ENCODE measurements around the gene DIDO1. TPM values are rescaled to one million over a fixed set of nuclear protein-coding genes. Genes with fewer than 3 reads are reported as not detected.
A peak's percentile ranks its signal among the peaks of the same experiment; 100 is the strongest.

DIDO1 gene
- total and polyA plus RNA-seq, 2 of the 13 experiments (the other 11 are each of a cell fraction or from before 2014, with no cell fraction given) = 75.0 to 75.1 TPM

GRCh38 chr20:62875419-62876361 is 50.6 kb downstream of the DIDO1 start (continued):
- TF ChIP-seq ZNF770 (CRISPR knock-in tag; IDR thresholded peaks at IDR 0.05) (peak; percentile 91), ZNF782 (CRISPR knock-in tag; IDR thresholded peaks at IDR 0.05; ENCODE audit: borderline replicate concordance) (0 out of 2 replicates have a peak, but pooled peaks have one; percentile 57), ZNF761 (CRISPR knock-in tag; conservative IDR thresholded peaks at IDR 0.05) (0 out of 2 replicates have a peak, but pooled peaks have one; percentile 16), JDP2 (CRISPR knock-in tag; IDR thresholded peaks at IDR 0.05; ENCODE audit: borderline replicate concordance) (no peak), GTF2F1 (IDR thresholded peaks at IDR 0.05; ENCODE audit: low read length) (peak; percentile 20; the same call in 1 of the 2 replicates), ZNF350 (CRISPR knock-in tag; IDR thresholded peaks at IDR 0.05; ENCODE audit: borderline replicate concordance, low read depth) (peak; percentile 58), ISX (CRISPR knock-in tag; conservative IDR thresholded peaks at IDR 0.05) (no peak), SIN3A (IDR thresholded peaks at IDR 0.05; ENCODE audit: borderline replicate concordance, low read depth, low read length) (peak; percentile 57; the same call in 1 of the 2 replicates), RFXAP (CRISPR knock-in tag; IDR thresholded peaks at IDR 0.05; ENCODE audit: borderline replicate concordance) (peak; percentile 72; the same call in 1 of the 2 replicates), ZNF101 (CRISPR knock-in tag; IDR thresholded peaks at IDR 0.05; ENCODE audit: borderline replicate concordance, low read depth) (no peak), MXD1 (CRISPR knock-in tag; IDR thresholded peaks at IDR 0.05) (0 out of 2 replicates have a peak, but pooled peaks have one; percentile 41), GATAD1 (CRISPR knock-in tag; IDR thresholded peaks at IDR 0.05) (peak; percentile 66; the same call in 1 of the 2 replicates), ZNF263 (CRISPR knock-in tag; IDR thresholded peaks at IDR 0.05) (0 out of 2 replicates have a peak, but pooled peaks have one; percentile 22), NCOA1 (CRISPR knock-in tag; IDR thresholded peaks at IDR 0.05) (no peak)
- TF ChIP-seq, protein P1, sequence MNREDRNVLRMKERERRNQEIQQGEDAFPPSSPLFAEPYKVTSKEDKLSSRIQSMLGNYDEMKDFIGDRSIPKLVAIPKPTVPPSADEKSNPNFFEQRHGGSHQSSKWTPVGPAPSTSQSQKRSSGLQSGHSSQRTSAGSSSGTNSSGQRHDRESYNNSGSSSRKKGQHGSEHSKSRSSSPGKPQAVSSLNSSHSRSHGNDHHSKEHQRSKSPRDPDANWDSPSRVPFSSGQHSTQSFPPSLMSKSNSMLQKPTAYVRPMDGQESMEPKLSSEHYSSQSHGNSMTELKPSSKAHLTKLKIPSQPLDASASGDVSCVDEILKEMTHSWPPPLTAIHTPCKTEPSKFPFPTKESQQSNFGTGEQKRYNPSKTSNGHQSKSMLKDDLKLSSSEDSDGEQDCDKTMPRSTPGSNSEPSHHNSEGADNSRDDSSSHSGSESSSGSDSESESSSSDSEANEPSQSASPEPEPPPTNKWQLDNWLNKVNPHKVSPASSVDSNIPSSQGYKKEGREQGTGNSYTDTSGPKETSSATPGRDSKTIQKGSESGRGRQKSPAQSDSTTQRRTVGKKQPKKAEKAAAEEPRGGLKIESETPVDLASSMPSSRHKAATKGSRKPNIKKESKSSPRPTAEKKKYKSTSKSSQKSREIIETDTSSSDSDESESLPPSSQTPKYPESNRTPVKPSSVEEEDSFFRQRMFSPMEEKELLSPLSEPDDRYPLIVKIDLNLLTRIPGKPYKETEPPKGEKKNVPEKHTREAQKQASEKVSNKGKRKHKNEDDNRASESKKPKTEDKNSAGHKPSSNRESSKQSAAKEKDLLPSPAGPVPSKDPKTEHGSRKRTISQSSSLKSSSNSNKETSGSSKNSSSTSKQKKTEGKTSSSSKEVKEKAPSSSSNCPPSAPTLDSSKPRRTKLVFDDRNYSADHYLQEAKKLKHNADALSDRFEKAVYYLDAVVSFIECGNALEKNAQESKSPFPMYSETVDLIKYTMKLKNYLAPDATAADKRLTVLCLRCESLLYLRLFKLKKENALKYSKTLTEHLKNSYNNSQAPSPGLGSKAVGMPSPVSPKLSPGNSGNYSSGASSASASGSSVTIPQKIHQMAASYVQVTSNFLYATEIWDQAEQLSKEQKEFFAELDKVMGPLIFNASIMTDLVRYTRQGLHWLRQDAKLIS (CRISPR knock-in tag; IDR thresholded peaks at IDR 0.05) = no peak
- TF ChIP-seq, protein P2, sequence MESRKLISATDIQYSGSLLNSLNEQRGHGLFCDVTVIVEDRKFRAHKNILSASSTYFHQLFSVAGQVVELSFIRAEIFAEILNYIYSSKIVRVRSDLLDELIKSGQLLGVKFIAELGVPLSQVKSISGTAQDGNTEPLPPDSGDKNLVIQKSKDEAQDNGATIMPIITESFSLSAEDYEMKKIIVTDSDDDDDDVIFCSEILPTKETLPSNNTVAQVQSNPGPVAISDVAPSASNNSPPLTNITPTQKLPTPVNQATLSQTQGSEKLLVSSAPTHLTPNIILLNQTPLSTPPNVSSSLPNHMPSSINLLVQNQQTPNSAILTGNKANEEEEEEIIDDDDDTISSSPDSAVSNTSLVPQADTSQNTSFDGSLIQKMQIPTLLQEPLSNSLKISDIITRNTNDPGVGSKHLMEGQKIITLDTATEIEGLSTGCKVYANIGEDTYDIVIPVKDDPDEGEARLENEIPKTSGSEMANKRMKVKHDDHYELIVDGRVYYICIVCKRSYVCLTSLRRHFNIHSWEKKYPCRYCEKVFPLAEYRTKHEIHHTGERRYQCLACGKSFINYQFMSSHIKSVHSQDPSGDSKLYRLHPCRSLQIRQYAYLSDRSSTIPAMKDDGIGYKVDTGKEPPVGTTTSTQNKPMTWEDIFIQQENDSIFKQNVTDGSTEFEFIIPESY (CRISPR knock-in tag; IDR thresholded peaks at IDR 0.05) = peak; percentile 99

Data from HepG2 (cell line).